Measurements from ENCODE around the gene COL6A5. TPM values are rescaled to one million over a fixed set of nuclear protein-coding genes. Genes with fewer than 3 reads are reported as not detected.
"Not testable (repeated sequence)": the region's sequence is repeated elsewhere in the genome, so short reads cannot be mapped to it uniquely, and the experiment has no call there.

COL6A5 gene
- total RNA-seq, 1 donor from 2014 or later, result not detected

GRCh38 chr3:130433306-130433705 lies 87.8 kb downstream of the COL6A5 start:
- Mint-ChIP-seq H3K27me3 (no peaks in the 10 kb centered on the region), H3K36me3 (ENCODE audit: low read depth) (no peaks in the 10 kb centered on the region), H3K9me3 (no peaks in the 10 kb centered on the region), H3K4me3 (no peak overlapping the region), H3K4me1 (no peaks in the 10 kb centered on the region), H3K27ac (no peak overlapping the region)
- ATAC-seq (ENCODE audit: low read depth) (no peak), DNase-seq (no peak)
- ChIA-PET POLR2A (no interaction called here), CTCF (no interaction called here)
- TF ChIP-seq CTCF (IDR thresholded peaks at IDR 0.05), result no peak
- intact Hi-C loops (cut with micrococcal nuclease), result no loop called here

GRCh38 chr3:130442284-130442683 lies 96.8 kb downstream of the COL6A5 start:
- H3K27ac Mint-ChIP-seq, result no peak overlapping the region
- H3K36me3 Mint-ChIP-seq (ENCODE audit: low read depth), result no peaks in the 10 kb centered on the region
- ATAC-seq (ENCODE audit: low read depth) (no peak), DNase-seq (no peak)
- ChIA-PET CTCF (no interaction called here), POLR2A (no interaction called here)
- no peaks in the 10 kb centered on the region for H3K9me3 Mint-ChIP-seq
- no peak for TF ChIP-seq CTCF (IDR thresholded peaks at IDR 0.05)
- no peaks in the 10 kb centered on the region for H3K27me3 Mint-ChIP-seq
- no peaks in the 10 kb centered on the region for H3K4me1 Mint-ChIP-seq
- H3K4me3 Mint-ChIP-seq, result no peak overlapping the region
- intact Hi-C loops (cut with micrococcal nuclease), result no loop called here

GRCh38 chr3:130446840-130447239 lies 101.4 kb downstream of the COL6A5 start:
- POLR2A ChIA-PET; intact Hi-C loops (cut with micrococcal nuclease); H3K36me3 Mint-ChIP-seq (ENCODE audit: low read depth); DNase-seq; H3K9me3 Mint-ChIP-seq; CTCF ChIA-PET; H3K27me3 Mint-ChIP-seq; ATAC-seq (ENCODE audit: low read depth); H3K27ac Mint-ChIP-seq; H3K4me1 Mint-ChIP-seq; H3K4me3 Mint-ChIP-seq: not testable (repeated sequence)

- H3K4me3 Mint-ChIP-seq; H3K27me3 Mint-ChIP-seq; H3K27ac Mint-ChIP-seq; DNase-seq; POLR2A ChIA-PET; H3K36me3 Mint-ChIP-seq (ENCODE audit: low read depth); CTCF ChIA-PET; H3K4me1 Mint-ChIP-seq; ATAC-seq (ENCODE audit: low read depth); intact Hi-C loops (cut with micrococcal nuclease): not testable (repeated sequence)
- H3K9me3 Mint-ChIP-seq, result peaks cover 10% of the 10 kb centered on the region
Measured at GRCh38 chr3:130448155-130448554, 102.7 kb downstream of the COL6A5 start.

- Mint-ChIP-seq H3K36me3 (ENCODE audit: low read depth) (no peaks in the 10 kb centered on the region), H3K27me3 (no peaks in the 10 kb centered on the region), H3K4me3 (no peak overlapping the region), H3K9me3 (peaks cover 4% of the 10 kb centered on the region), H3K27ac (no peak overlapping the region), H3K4me1 (no peaks in the 10 kb centered on the region)
- ChIA-PET CTCF (no interaction called here), POLR2A (no interaction called here)
- TF ChIP-seq CTCF (IDR thresholded peaks at IDR 0.05), result no peak
- ATAC-seq (ENCODE audit: low read depth) (no peak), DNase-seq (no peak)
- intact Hi-C loops (cut with micrococcal nuclease), result no loop called here
Measured at GRCh38 chr3:130456540-130456939, 111.1 kb downstream of the COL6A5 start.

GRCh38 chr3:130457671-130458070 lies 112.2 kb downstream of the COL6A5 start:
- DNase-seq, result no peak
- TF ChIP-seq CTCF (IDR thresholded peaks at IDR 0.05), result no peak
- no peak overlapping the region for H3K27ac Mint-ChIP-seq
- no peaks in the 10 kb centered on the region for H3K27me3 Mint-ChIP-seq
- ChIA-PET POLR2A (no interaction called here), CTCF (no interaction called here)
- no peaks in the 10 kb centered on the region for H3K9me3 Mint-ChIP-seq
- no peak overlapping the region for H3K4me3 Mint-ChIP-seq
- H3K36me3 Mint-ChIP-seq (ENCODE audit: low read depth), result no peaks in the 10 kb centered on the region
- no peaks in the 10 kb centered on the region for H3K4me1 Mint-ChIP-seq
- intact Hi-C loops (cut with micrococcal nuclease), result no loop called here
- no peak for ATAC-seq (ENCODE audit: low read depth)
